ENCODE results near the gene CACNB4.

Gene CACNB4

DNA sequence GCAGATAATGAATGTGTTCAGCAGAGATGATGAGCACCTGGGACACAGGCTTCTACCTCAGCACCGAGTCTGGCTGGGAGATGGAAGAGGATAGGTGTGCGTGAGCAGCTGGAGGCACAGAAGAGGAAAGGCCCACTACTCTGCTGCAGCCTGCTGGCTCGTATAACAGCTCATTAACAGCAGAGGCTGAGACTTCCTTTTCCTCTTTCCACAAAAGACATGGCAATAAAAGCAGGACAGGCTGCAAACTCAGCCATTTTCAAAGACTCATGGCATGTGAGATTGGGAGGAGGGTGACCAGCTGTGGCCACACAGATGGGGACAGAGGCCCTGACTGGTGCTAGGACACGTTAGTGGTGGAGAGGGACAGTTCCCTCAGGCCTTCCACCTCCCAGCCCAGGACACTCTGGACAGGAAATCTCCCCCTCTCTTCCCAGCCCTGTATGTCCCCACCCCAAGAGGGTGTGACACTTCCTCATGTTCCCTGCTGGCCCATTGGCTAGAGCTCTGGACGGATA is 60.3 kb downstream of the CACNB4 start:
- no peaks in the 10 kb centered on the region for H3F3A ChIP-seq (ENCODE audit: insufficient read depth, low read length)
- no peaks in the 10 kb centered on the region for H4K20me1 ChIP-seq (ENCODE audit: insufficient read depth, low read length)
- H3K9me3 ChIP-seq (ENCODE audit: low read length): no peaks in the 10 kb centered on the region
- H3K4me3 ChIP-seq (ENCODE audit: low read depth, low read length, poor library complexity, severe bottlenecking): no peak overlapping the region
- H3K4me2 ChIP-seq (ENCODE audit: low read length): no peak overlapping the region
- no peaks in the 10 kb centered on the region for H3K27me3 ChIP-seq (ENCODE audit: insufficient read depth, low read length)
- H3K79me2 ChIP-seq (ENCODE audit: insufficient read depth, low read length): no peaks in the 10 kb centered on the region
- no peaks in the 10 kb centered on the region for H3K36me3 ChIP-seq (ENCODE audit: insufficient read depth, low read length)
- no peak overlapping the region for H3K9ac ChIP-seq (ENCODE audit: low read length)
- no peak overlapping the region for H3K27ac ChIP-seq (ENCODE audit: low read depth, low read length, poor library complexity, severe bottlenecking)
- no peak overlapping the region for H2AFZ ChIP-seq (ENCODE audit: low read length)
- H3K4me1 ChIP-seq (ENCODE audit: insufficient read depth, low read length, severe bottlenecking): no peaks in the 10 kb centered on the region
- TF ChIP-seq, protein P1, sequence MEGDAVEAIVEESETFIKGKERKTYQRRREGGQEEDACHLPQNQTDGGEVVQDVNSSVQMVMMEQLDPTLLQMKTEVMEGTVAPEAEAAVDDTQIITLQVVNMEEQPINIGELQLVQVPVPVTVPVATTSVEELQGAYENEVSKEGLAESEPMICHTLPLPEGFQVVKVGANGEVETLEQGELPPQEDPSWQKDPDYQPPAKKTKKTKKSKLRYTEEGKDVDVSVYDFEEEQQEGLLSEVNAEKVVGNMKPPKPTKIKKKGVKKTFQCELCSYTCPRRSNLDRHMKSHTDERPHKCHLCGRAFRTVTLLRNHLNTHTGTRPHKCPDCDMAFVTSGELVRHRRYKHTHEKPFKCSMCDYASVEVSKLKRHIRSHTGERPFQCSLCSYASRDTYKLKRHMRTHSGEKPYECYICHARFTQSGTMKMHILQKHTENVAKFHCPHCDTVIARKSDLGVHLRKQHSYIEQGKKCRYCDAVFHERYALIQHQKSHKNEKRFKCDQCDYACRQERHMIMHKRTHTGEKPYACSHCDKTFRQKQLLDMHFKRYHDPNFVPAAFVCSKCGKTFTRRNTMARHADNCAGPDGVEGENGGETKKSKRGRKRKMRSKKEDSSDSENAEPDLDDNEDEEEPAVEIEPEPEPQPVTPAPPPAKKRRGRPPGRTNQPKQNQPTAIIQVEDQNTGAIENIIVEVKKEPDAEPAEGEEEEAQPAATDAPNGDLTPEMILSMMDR (IDR thresholded peaks at IDR 0.05; ENCODE audit: low read length): no peak
- TF ChIP-seq EZH2 (IDR thresholded peaks at IDR 0.05; ENCODE audit: borderline replicate concordance, low read length): no peak
- no peaks in the 10 kb centered on the region for H3K9me2 ChIP-seq (ENCODE audit: low read depth, low read length)

DNA sequence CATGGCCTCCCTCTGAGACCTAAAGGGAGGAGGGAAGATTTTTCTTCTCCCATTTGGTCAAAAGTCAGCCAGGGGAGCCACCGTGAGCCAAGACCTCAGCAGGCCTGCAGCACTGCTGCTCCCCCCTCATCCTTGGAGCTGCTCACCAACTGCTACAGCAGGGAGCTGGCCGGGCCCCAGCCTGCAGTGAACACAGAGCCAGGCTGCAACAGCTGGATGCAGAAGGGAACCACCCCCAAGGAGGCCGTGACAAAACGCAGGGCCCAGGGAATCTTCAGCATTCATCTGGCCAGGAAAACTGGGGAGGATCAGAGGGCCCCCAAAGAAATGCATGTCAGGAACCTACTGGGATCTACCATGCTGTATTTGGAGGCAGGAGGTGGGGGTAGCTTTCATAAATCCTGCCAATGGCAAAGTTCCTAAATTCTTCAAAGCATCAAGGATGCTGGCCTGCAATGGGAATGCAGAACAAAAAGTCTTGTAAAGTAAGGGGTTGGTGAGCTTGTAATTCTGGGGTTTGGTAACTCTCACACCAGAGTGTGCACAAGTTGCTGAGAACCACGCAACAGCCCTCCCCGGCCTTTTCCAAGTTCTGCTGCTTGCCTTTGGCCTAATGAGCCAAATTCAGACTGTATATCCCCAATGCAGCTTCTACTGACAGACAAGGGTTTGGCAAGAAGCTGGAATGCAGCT is 61.0 kb downstream of the CACNB4 start:
- no peaks in the 10 kb centered on the region for H3K4me1 ChIP-seq (ENCODE audit: insufficient read depth, low read length, severe bottlenecking)
- no peak overlapping the region for H3K4me2 ChIP-seq (ENCODE audit: low read length)
- H3K9me2 ChIP-seq (ENCODE audit: low read depth, low read length): no peaks in the 10 kb centered on the region
- no peaks in the 10 kb centered on the region for H3K9me3 ChIP-seq (ENCODE audit: low read length)
- no peaks in the 10 kb centered on the region for H4K20me1 ChIP-seq (ENCODE audit: insufficient read depth, low read length)
- H3K9ac ChIP-seq (ENCODE audit: low read length): no peak overlapping the region
- no peaks in the 10 kb centered on the region for H3F3A ChIP-seq (ENCODE audit: insufficient read depth, low read length)
- no peak for TF ChIP-seq EZH2 (IDR thresholded peaks at IDR 0.05; ENCODE audit: borderline replicate concordance, low read length)
- TF ChIP-seq, protein P1 (IDR thresholded peaks at IDR 0.05; ENCODE audit: low read length): no peak
- no peaks in the 10 kb centered on the region for H3K36me3 ChIP-seq (ENCODE audit: insufficient read depth, low read length)
- no peaks in the 10 kb centered on the region for H3K27me3 ChIP-seq (ENCODE audit: insufficient read depth, low read length)
- H3K4me3 ChIP-seq (ENCODE audit: low read depth, low read length, poor library complexity, severe bottlenecking): no peak overlapping the region
- no peaks in the 10 kb centered on the region for H3K79me2 ChIP-seq (ENCODE audit: insufficient read depth, low read length)
- no peak overlapping the region for H2AFZ ChIP-seq (ENCODE audit: low read length)
- H3K27ac ChIP-seq (ENCODE audit: low read depth, low read length, poor library complexity, severe bottlenecking): no peak overlapping the region

DNA sequence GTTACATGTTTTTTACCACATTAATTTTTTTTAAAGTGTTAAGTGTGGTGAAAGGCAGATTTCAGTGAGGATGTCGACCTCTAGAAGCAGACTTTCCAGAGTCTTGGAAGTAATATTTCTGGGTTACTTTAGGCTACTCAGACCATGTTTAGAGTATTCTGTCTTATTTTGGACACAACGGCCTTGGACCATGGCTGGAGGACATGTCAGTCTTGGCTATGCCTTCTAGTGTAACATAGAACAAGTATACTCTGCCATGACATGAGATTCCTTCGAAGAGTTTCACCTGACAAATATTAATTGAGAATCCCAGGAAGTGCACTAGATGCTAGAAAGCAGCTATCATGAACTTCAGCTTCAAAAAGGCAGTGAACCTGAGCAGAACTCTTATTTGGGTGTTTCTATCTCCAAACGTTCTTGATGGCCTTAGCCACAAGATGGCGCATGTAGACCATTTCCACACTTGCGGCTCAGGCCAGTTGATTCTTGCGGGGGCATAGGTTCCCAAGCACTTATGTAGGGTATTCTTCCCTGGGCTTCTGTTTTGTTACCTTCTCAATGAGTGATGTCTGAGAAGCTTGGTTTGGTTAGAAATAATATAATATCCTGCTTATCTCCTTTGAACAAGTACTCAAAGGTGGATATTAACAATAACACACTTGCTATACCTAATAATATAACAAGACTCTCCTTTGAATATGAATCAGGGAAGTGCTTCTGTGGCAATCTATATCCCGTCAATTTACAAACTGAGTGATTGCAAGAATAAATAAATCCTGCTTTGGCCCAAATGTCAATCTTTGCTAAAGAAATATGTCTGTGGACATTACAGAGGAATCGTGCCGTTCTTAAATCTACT is 62.0 kb downstream of the CACNB4 start:
- H2AFZ ChIP-seq (ENCODE audit: low read length): no peak overlapping the region
- H3K9ac ChIP-seq (ENCODE audit: low read length): no peak overlapping the region
- no peak overlapping the region for H3K4me3 ChIP-seq (ENCODE audit: low read depth, low read length, poor library complexity, severe bottlenecking)
- no peaks in the 10 kb centered on the region for H4K20me1 ChIP-seq (ENCODE audit: insufficient read depth, low read length)
- H3K9me3 ChIP-seq (ENCODE audit: low read length): no peaks in the 10 kb centered on the region
- no peaks in the 10 kb centered on the region for H3K9me2 ChIP-seq (ENCODE audit: low read depth, low read length)
- H3K4me1 ChIP-seq (ENCODE audit: insufficient read depth, low read length, severe bottlenecking): no peaks in the 10 kb centered on the region
- H3F3A ChIP-seq (ENCODE audit: insufficient read depth, low read length): no peaks in the 10 kb centered on the region
- H3K27me3 ChIP-seq (ENCODE audit: insufficient read depth, low read length): no peaks in the 10 kb centered on the region
- H3K79me2 ChIP-seq (ENCODE audit: insufficient read depth, low read length): no peaks in the 10 kb centered on the region
- TF ChIP-seq EZH2 (IDR thresholded peaks at IDR 0.05; ENCODE audit: borderline replicate concordance, low read length): no peak
- TF ChIP-seq, protein P1 (IDR thresholded peaks at IDR 0.05; ENCODE audit: low read length): peak; percentile 85
- no peaks in the 10 kb centered on the region for H3K36me3 ChIP-seq (ENCODE audit: insufficient read depth, low read length)
- no peak overlapping the region for H3K27ac ChIP-seq (ENCODE audit: low read depth, low read length, poor library complexity, severe bottlenecking)
- H3K4me2 ChIP-seq (ENCODE audit: low read length): no peak overlapping the region
